HG03095 (cell line): ENCODE data around the gene NLRC5.
"Not testable (repeated sequence)": the region's sequence is repeated elsewhere in the genome, so short reads cannot be mapped to it uniquely, and the experiment has no call there.

Experiments
- ATAC-seq: cut with Tn5 transposase; IDR thresholded peaks from one replicate; pipeline ENCODE4 v1.9.1; 2021; ENCODE audit warnings: moderate library complexity; ENCODE audit not compliant: unreplicated experiment

Gene NLRC5

GRCh38 chr16:56982695-56983094, 6.7 kb upstream of the NLRC5 start:
- no peak for ATAC-seq

GRCh38 chr16:56983211-56983751, 6.1 kb upstream of the NLRC5 start:
- no peak for ATAC-seq

- no peak for ATAC-seq
These were observed 4.7 kb upstream of the NLRC5 start for GRCh38 chr16:56984639-56985038.

GRCh38 chr16:56985288-56985961, 3.9 kb upstream of the NLRC5 start:
- no peak for ATAC-seq

GRCh38 chr16:56985962-56986360, 3.4 kb upstream of the NLRC5 start:
- ATAC-seq = no peak

GRCh38 chr16:56986361-56986760, 3.0 kb upstream of the NLRC5 start:
- no peak for ATAC-seq

- not testable (repeated sequence) for ATAC-seq
These were observed 2.4 kb upstream of the NLRC5 start for GRCh38 chr16:56986908-56987307.

- ATAC-seq = no peak
These were observed 1.7 kb upstream of the NLRC5 start for GRCh38 chr16:56987692-56988091.

- no peak for ATAC-seq
These were observed 1.0 kb upstream of the NLRC5 start for GRCh38 chr16:56988161-56988947.

GRCh38 chr16:56989988-56990387, 631 bp downstream of the NLRC5 start:
- no peak for ATAC-seq

GRCh38 chr16:56990407-56991286, 1.3 kb downstream of the NLRC5 start:
- ATAC-seq = no peak

GRCh38 chr16:56992431-56992830, 3.1 kb downstream of the NLRC5 start:
- ATAC-seq = not testable (repeated sequence)

GRCh38 chr16:56993204-56993603, 3.8 kb downstream of the NLRC5 start:
- ATAC-seq = no peak

GRCh38 chr16:56994311-56994710, 5.0 kb downstream of the NLRC5 start:
- no peak for ATAC-seq

- ATAC-seq = no peak
These were observed 5.9 kb downstream of the NLRC5 start for GRCh38 chr16:56995136-56995805.

GRCh38 chr16:56997264-56997663, 7.9 kb downstream of the NLRC5 start:
- ATAC-seq = no peak

GRCh38 chr16:56997931-56998330, 8.6 kb downstream of the NLRC5 start:
- ATAC-seq = no peak

- ATAC-seq = no peak
These were observed 9.0 kb downstream of the NLRC5 start for GRCh38 chr16:56998352-56998751.

- ATAC-seq = no peak
These were observed 9.5 kb downstream of the NLRC5 start for GRCh38 chr16:56998861-56999260.

- peak; percentile 26 for ATAC-seq
These were observed 10.3 kb downstream of the NLRC5 start for GRCh38 chr16:56999409-57000270.
